ENCODE results near the gene ZNF317.
"Not testable (repeated sequence)": the region's sequence is repeated elsewhere in the genome, so short reads cannot be mapped to it uniquely, and the experiment has no call there.

The ZNF317 gene

GRCh38 chr19:9187191-9187590, 47.0 kb downstream of the ZNF317 start:
- Histone ChIP-seq H3K9ac (no peak overlapping the region), H3K9me3 (replicated peaks in 1 of 11) (peaks cover 11 to 30% (median 17%) of the 10 kb centered on the region in 11 experiments; a peak in 21 of 22 replicates), H3K36me3 (no peaks in the 10 kb centered on the region; a peak in 1 of 22 replicates), H3K27me3 (no peaks in the 10 kb centered on the region), H3K4me2 (no peak overlapping the region), H4K20me1 (no peaks in the 10 kb centered on the region), H3K4me1 (no peaks in the 10 kb centered on the region), H3K27ac (no peak overlapping the region), H3K4me3 (no peak overlapping the region)
- TF ChIP-seq Cebpa-rat (IDR thresholded peaks at IDR 0.05): no peak

- H3K4me2 ChIP-seq: no peak overlapping the region
- H3K27me3 ChIP-seq: no peaks in the 10 kb centered on the region
- no peak overlapping the region for H3K27ac ChIP-seq
- H3K9ac ChIP-seq: no peak overlapping the region
- no peak overlapping the region for H3K4me3 ChIP-seq
- H3K4me1 ChIP-seq: no peaks in the 10 kb centered on the region
- no peaks in the 10 kb centered on the region for H4K20me1 ChIP-seq
- no peak for TF ChIP-seq Cebpa-rat (IDR thresholded peaks at IDR 0.05)
- peaks cover 11 to 30% (median 17%) of the 10 kb centered on the region in 11 experiments; a peak in 21 of 22 replicates for H3K9me3 ChIP-seq (replicated peaks in 1 of 11)
- H3K36me3 ChIP-seq: no peaks in the 10 kb centered on the region; a peak in 1 of 22 replicates
Measured at GRCh38 chr19:9189535-9189934, 49.3 kb downstream of the ZNF317 start.

- not testable (repeated sequence) for H3K27me3 ChIP-seq; H3K9ac ChIP-seq; H3K4me3 ChIP-seq; H3K36me3 ChIP-seq; H3K9me3 ChIP-seq (replicated peaks in 1 of 11); H3K27ac ChIP-seq; H4K20me1 ChIP-seq
- Histone ChIP-seq H3K4me1 (peaks cover 0 to 15% (median 0%) of the 10 kb centered on the region in 10 experiments; a peak in 5 of 20 replicates), H3K4me2 (peak overlapping the region in 2 of 11 experiments; percentile 9 to 28; a peak in 3 of 22 replicates)
Measured at GRCh38 chr19:9198044-9198443, 57.8 kb downstream of the ZNF317 start.

GRCh38 chr19:9205501-9206113, 65.4 kb downstream of the ZNF317 start:
- Histone ChIP-seq H3K9me3 (replicated peaks in 1 of 11) (no peaks in the 10 kb centered on the region), H3K27ac (no peak overlapping the region), H3K36me3 (no peaks in the 10 kb centered on the region), H3K4me2 (peak overlapping the region; percentile 53 to 82 (median 67)), H3K9ac (peak overlapping the region in 10 of 11 experiments; percentile 11 to 62 (median 47); a peak in 10 of 22 replicates), H3K27me3 (no peaks in the 10 kb centered on the region), H3K4me3 (peak overlapping the region in 9 of 10 experiments; percentile 24 to 52 (median 37); a peak in 9 of 20 replicates), H3K4me1 (peaks cover 0 to 5% (median 0%) of the 10 kb centered on the region in 10 experiments; a peak in 4 of 20 replicates), H4K20me1 (no peaks in the 10 kb centered on the region)
- no peak for TF ChIP-seq Cebpa-rat (IDR thresholded peaks at IDR 0.05)

Measured in BLaER1 treated with 17β-estradiol and CSF1 and Interleukin-3, amounts not matched to agents 10 nM and 100 nM (cell line).